Measurements from ENCODE around the gene PPP1R1B. TPM values are rescaled to one million over a fixed set of nuclear protein-coding genes. Genes with fewer than 3 reads are reported as not detected.

PPP1R1B gene
- total and polyA plus RNA-seq, 2 experiments from 2014 or later, result 3.4 to 5.4 TPM

DNA sequence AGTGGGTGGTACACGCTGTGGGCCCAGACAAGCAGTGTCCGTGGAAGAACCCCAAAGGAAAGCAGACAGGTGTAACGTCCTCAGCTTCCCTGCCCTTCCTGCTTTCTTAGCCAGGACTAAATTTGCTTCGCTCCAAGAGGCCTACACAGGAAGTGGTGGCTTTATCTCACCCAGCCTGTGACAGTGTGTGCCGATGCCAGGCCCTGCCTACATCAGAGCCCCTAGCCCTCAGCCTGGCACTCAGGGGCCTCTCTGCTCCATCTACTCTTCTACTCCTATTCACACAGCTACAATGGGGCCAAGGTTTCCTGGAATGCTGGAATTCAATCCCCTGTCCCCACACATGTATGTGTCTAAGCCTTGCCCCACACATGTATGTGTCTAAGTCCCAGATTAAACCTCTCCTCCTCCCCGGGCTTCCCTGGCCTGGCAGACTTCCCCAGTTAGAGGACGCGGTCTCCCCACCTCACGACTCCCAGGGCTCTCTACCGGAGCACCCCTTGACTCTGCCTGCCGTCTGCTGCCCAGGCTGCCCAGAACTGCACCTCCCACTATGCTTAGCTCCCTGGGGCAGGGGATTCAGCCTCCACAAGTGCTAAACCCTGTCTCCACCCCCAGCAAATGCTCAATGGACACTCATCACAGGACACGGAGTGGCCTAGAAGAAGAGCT is 52.9 kb downstream of the PPP1R1B start:
- H3K36me3 ChIP-seq (ENCODE audit: insufficient read depth), result no peaks in the 10 kb centered on the region
- no peaks in the 10 kb centered on the region for H3F3A ChIP-seq (replicated peaks; ENCODE audit: low read depth)
- DNase-seq (ENCODE audit: low spot score), result no peak
- no peak overlapping the region for H3K27ac ChIP-seq (ENCODE audit: low read depth)
- TF ChIP-seq CREB1 (CRISPR knock-in tag; IDR thresholded peaks at IDR 0.05; ENCODE audit: low read depth) (no peak), ZNF114 (CRISPR knock-in tag; IDR thresholded peaks at IDR 0.05) (no peak), EZH2 (IDR thresholded peaks at IDR 0.05; ENCODE audit: low read depth, unreplicated experiment) (no peak), ZNF331 (CRISPR knock-in tag; IDR thresholded peaks at IDR 0.05; ENCODE audit: low read depth) (no peak), JUNB (IDR thresholded peaks at IDR 0.05; ENCODE audit: unreplicated experiment) (no peak), POLR2AphosphoS5 (IDR thresholded peaks at IDR 0.05; ENCODE audit: low read depth) (no peak), NANOG (IDR thresholded peaks at IDR 0.05; ENCODE audit: borderline replicate concordance) (no peak)
- TF ChIP-seq, protein P1, sequence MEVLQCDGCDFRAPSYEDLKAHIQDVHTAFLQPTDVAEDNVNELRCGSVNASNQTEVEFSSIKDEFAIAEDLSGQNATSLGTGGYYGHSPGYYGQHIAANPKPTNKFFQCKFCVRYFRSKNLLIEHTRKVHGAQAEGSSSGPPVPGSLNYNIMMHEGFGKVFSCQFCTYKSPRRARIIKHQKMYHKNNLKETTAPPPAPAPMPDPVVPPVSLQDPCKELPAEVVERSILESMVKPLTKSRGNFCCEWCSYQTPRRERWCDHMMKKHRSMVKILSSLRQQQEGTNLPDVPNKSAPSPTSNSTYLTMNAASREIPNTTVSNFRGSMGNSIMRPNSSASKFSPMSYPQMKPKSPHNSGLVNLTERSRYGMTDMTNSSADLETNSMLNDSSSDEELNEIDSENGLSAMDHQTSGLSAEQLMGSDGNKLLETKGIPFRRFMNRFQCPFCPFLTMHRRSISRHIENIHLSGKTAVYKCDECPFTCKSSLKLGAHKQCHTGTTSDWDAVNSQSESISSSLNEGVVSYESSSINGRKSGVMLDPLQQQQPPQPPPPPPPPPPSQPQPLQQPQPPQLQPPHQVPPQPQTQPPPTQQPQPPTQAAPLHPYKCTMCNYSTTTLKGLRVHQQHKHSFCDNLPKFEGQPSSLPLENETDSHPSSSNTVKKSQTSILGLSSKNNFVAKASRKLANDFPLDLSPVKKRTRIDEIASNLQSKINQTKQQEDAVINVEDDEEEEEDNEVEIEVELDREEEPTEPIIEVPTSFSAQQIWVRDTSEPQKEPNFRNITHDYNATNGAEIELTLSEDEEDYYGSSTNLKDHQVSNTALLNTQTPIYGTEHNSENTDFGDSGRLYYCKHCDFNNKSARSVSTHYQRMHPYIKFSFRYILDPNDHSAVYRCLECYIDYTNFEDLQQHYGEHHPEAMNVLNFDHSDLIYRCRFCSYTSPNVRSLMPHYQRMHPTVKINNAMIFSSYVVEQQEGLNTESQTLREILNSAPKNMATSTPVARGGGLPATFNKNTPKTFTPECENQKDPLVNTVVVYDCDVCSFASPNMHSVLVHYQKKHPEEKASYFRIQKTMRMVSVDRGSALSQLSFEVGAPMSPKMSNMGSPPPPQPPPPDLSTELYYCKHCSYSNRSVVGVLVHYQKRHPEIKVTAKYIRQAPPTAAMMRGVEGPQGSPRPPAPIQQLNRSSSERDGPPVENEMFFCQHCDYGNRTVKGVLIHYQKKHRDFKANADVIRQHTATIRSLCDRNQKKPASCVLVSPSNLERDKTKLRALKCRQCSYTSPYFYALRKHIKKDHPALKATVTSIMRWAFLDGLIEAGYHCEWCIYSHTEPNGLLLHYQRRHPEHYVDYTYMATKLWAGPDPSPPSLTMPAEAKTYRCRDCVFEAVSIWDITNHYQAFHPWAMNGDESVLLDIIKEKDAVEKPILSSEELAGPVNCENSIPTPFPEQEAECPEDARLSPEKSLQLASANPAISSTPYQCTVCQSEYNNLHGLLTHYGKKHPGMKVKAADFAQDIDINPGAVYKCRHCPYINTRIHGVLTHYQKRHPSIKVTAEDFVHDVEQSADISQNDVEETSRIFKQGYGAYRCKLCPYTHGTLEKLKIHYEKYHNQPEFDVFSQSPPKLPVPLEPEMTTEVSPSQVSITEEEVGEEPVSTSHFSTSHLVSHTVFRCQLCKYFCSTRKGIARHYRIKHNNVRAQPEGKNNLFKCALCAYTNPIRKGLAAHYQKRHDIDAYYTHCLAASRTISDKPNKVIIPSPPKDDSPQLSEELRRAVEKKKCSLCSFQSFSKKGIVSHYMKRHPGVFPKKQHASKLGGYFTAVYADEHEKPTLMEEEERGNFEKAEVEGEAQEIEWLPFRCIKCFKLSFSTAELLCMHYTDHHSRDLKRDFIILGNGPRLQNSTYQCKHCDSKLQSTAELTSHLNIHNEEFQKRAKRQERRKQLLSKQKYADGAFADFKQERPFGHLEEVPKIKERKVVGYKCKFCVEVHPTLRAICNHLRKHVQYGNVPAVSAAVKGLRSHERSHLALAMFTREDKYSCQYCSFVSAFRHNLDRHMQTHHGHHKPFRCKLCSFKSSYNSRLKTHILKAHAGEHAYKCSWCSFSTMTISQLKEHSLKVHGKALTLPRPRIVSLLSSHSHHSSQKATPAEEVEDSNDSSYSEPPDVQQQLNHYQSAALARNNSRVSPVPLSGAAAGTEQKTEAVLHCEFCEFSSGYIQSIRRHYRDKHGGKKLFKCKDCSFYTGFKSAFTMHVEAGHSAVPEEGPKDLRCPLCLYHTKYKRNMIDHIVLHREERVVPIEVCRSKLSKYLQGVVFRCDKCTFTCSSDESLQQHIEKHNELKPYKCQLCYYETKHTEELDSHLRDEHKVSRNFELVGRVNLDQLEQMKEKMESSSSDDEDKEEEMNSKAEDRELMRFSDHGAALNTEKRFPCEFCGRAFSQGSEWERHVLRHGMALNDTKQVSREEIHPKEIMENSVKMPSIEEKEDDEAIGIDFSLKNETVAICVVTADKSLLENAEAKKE (CRISPR knock-in tag; IDR thresholded peaks at IDR 0.05), result no peak
- TF ChIP-seq, protein P2, sequence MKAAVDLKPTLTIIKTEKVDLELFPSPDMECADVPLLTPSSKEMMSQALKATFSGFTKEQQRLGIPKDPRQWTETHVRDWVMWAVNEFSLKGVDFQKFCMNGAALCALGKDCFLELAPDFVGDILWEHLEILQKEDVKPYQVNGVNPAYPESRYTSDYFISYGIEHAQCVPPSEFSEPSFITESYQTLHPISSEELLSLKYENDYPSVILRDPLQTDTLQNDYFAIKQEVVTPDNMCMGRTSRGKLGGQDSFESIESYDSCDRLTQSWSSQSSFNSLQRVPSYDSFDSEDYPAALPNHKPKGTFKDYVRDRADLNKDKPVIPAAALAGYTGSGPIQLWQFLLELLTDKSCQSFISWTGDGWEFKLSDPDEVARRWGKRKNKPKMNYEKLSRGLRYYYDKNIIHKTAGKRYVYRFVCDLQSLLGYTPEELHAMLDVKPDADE (IDR thresholded peaks at IDR 0.05), result no peak
- no peaks in the 10 kb centered on the region for H3K27me3 ChIP-seq (ENCODE audit: insufficient read depth)
- no peak overlapping the region for H3K4me3 ChIP-seq
- H3K9me3 Mint-ChIP-seq, result no peaks in the 10 kb centered on the region
- H3K36me3 Mint-ChIP-seq (ENCODE audit: low read depth), result peaks cover 34% of the 10 kb centered on the region
- peak overlapping the region; percentile 27; the same call in 1 of the 2 replicates for H3K27ac Mint-ChIP-seq
- no peaks in the 10 kb centered on the region for H3K9me2 ChIP-seq (ENCODE audit: insufficient read depth)
- no peak overlapping the region for H3K4me2 ChIP-seq
- no peak overlapping the region for H2AFZ ChIP-seq
- 0 out of 2 replicates have a peak, but pooled peaks cover 5% of the 10 kb centered on the region for H3K4me1 ChIP-seq (ENCODE audit: insufficient read depth)
- no peaks in the 10 kb centered on the region for H4K20me1 ChIP-seq (replicated peaks; ENCODE audit: insufficient read depth)
- H3K4me1 Mint-ChIP-seq, result peaks cover 32% of the 10 kb centered on the region
- H3K4me3 Mint-ChIP-seq, result no peak overlapping the region
- H3K79me2 ChIP-seq (replicated peaks; ENCODE audit: insufficient read depth), result no peaks in the 10 kb centered on the region
- ATAC-seq, result no peak
- H3K27me3 Mint-ChIP-seq (ENCODE audit: insufficient read depth, low read depth, poor library complexity), result peaks cover 21% of the 10 kb centered on the region

All from GM23338 (cell line).